ENCODE results near the gene AGBL5.

AGBL5 gene

DNA sequence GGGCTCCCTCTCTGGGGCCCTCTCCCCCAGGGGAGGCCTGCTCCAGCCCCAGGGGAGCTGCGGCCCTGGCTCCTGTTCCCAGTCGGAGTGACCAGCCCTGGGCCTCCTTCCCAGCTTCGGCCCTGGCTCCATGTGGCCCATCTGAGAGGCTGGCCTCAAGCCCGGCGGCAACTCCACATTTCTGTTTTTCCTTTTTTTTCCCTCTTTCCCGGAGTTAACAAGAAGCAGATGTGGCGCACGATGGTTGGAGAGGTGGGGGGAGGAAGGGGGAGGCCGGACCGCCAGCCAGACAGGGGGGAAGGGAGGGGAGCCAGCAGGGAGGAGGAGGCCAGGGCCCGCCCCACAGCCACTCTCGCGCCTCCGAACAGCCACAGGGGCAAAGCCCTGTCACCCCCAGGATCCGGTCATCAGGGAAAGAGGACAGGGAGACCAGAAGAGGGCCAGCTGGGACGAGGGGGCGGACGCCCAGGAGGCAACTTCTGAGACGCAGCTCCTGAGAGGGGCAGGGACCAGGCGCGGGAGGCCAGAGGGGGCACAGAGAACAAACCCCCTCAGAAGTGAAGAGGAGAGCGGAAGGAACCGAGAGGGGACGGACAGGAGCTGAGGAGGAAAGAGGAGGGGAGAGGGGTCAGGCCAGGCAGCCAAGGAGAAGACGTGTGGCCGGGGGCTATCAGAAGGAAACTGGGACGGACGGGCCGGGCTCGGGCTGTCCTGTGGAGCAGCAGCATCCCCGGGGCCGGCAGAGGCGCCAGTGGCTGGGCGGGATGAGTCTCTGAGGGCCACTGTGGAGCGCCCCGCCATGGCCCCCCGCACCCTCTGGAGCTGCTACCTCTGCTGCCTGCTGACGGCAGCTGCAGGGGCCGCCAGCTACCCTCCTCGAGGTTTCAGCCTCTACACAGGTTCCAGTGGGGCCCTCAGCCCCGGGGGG is 27.1 kb downstream of the AGBL5 start, which contains the start of gene EMILIN1:
Gene EMILIN1 (plus strand): TSS at position 349 of the 928 bp plus-strand sequence. CDS start 451 bp downstream, at position 800.
- peak; percentile 90 for DNase-seq (ENCODE audit: low read depth, low spot score)

DNA sequence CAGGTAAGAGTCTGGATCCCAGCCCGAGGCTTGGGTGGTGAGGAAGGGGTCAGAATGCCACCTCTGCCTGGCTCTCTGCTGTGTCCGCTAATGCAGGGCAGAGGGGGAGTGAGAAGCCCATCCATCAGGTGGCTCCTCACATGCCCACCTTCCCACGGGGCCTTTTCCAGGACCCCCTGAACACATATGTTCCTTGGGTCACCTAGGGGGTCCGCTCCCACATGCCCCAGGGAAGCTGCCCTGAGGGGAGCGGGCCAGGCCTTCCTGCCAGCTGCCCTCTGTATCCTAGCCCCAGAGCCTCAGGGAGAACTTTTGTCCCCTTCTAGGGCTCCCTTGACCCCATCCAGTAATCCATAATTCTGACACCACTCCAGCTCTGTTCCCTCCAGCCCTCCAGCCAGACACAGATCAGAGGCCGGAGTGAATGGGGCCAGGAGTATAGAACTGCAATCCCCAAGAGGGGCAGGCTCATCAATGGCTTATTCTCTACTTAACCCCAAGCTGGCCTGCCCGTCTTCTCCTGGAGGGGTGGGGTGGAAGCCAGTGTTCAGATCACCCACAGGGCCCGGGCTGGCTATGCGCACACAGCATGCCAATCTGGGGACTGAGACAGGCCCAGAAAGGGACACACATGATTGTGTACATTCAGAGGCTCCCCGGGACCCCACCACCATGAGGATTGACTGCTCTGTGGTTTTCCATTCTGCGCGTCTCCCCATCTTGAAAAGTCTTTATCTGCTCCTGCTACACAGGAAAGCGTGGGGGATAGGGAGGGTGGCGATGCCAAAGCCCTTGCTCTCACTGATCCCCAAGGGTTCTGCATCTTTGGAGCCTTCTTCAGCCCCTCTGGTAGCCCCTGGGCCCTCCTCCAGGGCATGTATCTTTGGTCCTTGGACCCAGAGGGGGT is 28.0 kb downstream of the AGBL5 start:
- DNase-seq (ENCODE audit: low read depth, low spot score) = no peak

DNA sequence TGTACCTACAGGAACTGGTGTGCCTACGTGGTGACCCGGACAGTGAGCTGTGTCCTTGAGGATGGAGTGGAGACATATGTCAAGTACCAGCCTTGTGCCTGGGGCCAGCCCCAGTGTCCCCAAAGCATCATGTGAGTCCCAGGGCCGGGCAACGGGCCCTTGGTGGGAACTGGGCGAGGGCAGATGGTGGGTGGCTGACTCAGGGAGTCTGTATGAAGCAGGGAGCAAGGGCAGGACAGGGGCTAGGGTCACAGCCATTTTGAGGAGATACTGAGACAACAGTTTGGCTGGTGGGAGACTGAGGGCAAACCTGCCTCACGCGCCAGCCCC is 28.6 kb downstream of the AGBL5 start:
- DNase-seq (ENCODE audit: low read depth, low spot score) = no peak

GRCh38 chr2:27080603-27080936 is 29.1 kb downstream of the AGBL5 start:
- DNase-seq (ENCODE audit: low read depth, low spot score) = no peak

GRCh38 chr2:27081984-27082772 is 30.7 kb downstream of the AGBL5 start:
- no peak for DNase-seq (ENCODE audit: low read depth, low spot score)

DNA sequence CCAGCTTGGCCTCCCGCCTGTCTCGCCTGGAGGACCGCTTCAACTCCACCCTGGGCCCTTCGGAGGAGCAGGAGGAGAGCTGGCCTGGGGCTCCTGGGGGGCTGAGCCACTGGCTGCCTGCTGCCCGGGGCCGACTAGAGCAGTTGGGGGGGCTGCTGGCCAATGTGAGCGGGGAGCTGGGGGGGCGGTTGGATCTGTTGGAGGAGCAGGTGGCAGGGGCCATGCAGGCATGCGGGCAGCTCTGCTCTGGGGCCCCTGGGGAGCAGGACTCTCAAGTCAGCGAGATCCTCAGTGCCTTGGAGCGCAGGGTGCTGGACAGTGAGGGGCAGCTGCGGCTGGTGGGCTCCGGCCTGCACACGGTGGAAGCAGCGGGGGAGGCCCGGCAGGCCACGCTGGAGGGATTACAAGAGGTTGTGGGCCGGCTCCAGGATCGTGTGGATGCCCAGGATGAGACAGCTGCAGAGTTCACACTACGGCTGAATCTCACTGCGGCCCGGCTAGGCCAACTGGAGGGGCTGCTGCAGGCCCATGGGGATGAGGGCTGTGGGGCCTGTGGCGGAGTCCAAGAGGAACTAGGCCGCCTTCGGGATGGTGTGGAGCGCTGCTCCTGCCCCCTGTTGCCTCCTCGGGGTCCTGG is 31.4 kb downstream of the AGBL5 start:
- no peak for DNase-seq (ENCODE audit: low read depth, low spot score)

DNA sequence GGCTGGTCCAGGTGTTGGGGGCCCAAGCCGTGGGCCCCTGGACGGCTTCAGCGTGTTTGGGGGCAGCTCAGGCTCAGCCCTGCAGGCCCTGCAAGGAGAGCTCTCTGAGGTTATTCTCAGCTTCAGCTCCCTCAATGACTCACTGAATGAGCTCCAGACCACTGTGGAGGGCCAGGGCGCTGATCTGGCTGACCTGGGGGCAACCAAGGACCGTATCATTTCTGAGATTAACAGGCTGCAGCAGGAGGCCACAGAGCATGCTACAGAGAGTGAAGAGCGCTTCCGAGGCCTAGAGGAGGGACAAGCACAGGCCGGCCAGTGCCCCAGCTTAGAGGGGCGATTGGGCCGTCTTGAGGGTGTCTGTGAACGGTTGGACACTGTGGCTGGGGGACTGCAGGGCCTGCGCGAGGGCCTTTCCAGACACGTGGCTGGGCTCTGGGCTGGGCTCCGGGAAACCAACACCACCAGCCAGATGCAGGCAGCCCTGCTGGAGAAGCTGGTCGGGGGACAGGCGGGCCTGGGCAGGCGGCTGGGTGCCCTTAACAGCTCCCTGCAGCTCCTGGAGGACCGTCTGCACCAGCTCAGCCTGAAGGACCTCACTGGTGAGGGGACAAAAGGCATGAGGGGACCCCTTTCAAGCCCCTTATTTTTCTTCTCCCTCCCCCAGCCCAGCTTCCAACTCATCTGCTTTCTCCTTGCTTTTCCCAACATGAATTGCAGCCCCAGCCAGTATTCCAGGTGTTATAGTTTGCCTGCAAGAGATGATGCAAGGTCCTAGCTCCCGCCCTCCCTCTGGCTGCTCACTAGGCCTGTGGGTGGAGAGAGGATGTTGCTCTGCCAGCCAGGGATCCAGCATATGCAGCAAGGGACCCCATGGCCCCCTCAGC is 32.2 kb downstream of the AGBL5 start:
- no peak for DNase-seq (ENCODE audit: low read depth, low spot score)

- DNase-seq (ENCODE audit: low read depth, low spot score) = no peak
Observed at GRCh38 chr2:27084297-27085061, 33.0 kb downstream of the AGBL5 start.

DNA sequence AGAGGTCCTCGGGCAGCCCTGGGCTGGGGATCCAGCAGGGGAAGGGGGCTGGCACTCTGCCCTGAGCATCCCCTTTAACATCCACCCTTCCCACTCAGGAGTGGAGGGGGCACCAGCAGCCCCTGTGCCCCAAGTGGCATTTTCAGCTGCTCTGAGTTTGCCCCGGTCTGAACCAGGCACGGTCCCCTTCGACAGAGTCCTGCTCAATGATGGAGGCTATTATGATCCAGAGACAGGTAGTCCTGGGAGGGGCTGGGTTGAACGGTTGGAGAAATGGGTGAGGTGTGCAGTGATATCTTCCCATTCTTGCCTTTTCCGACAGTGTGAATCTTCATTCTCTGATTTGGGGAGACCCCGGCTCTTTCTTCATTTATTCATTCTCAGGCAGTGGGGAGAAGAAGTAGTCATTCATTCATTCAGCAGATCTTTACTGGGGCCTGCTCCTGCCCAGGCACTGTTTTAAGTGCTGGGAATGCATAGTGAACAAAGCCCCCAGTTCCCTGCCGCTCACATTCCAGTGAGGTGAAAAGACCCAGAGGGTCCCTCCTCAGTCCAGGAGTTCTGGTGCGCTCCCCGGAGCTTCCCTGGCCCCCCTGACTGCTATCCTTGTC is 33.7 kb downstream of the AGBL5 start:
- DNase-seq (ENCODE audit: low read depth, low spot score) = no peak

GRCh38 chr2:27085673-27086089 is 34.2 kb downstream of the AGBL5 start:
- DNase-seq (ENCODE audit: low read depth, low spot score) = no peak

- peak; percentile 83 for DNase-seq (ENCODE audit: low read depth, low spot score)
Observed at GRCh38 chr2:27086090-27086723, 34.7 kb downstream of the AGBL5 start.

DNA sequence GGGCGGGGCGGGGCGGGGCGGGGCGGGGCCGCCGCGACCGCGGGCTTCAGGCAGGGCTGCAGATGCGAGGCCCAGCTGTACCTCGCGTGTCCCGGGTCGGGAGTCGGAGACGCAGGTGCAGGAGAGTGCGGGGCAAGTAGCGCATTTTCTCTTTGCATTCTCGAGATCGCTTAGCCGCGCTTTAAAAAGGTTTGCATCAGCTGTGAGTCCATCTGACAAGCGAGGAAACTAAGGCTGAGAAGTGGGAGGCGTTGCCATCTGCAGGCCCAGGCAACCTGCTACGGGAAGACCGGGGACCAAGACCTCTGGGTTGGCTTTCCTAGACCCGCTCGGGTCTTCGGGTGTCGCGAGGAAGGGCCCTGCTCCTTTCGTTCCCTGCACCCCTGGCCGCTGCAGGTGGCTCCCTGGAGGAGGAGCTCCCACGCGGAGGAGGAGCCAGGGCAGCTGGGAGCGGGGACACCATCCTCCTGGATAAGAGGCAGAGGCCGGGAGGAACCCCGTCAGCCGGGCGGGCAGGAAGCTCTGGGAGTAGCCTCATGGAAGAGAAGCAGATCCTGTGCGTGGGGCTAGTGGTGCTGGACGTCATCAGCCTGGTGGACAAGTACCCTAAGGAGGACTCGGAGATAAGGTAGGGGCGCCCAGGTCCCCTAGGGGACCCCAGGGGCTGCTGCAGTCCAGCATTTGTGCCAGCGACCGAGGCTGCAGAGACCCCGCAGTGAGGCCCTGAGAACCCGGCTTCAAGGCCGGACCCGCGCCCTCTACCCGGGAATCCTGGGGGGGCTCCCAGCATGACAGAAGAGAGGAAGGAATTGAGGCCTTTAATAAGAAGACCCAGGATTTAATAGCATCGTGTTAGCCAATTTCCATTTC is 35.5 kb downstream of the AGBL5 start, which contains the start of gene KHK:
Gene KHK (plus strand): TSS at position 49 of the 870 bp plus-strand sequence. CDS start 488 bp downstream, at position 537.
- DNase-seq (ENCODE audit: low read depth, low spot score) = no peak

DNA sequence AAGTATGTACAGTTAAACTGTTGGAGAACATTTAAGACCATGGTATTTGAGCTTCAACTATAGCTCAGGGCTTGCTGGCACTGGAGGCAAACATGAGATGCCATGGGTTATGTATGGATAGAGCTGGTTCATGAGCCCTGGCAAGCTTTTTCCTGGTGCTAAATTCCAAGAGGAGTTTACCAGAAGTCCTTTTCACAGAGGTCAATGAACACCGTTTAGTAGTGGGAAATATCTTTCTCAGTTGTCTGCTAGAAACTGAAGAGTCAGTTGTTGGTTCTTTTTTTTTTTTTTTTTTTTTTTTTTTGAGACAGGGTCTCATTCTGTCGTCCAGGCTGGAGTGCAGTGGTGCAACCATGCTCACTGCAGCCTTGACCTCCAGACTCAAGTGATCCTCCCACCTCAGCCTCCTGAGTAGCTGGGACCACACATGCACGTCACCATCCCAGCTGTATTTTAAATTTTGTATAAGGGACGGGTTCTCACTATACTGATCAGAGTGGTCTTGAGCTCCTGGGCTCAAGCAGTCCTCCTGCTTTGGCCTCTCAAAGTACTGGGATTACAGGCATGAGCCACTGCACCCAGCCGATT is 36.4 kb downstream of the AGBL5 start:
- no peak for DNase-seq (ENCODE audit: low read depth, low spot score)

- DNase-seq (ENCODE audit: low read depth, low spot score) = no peak
Observed at GRCh38 chr2:27088634-27089033, 37.2 kb downstream of the AGBL5 start.

- no peak for DNase-seq (ENCODE audit: low read depth, low spot score)
Observed at GRCh38 chr2:27089111-27089954, 37.9 kb downstream of the AGBL5 start.
